ENCODE results near the gene MKNK2.

- TF ChIP-seq CTCF (IDR thresholded peaks at IDR 0.05) (no peak), POLR2A (IDR thresholded peaks at IDR 0.05) (no peak)
Observed at GRCh38 chr19:2033825-2034159, 17.3 kb downstream of the MKNK2 start.
